Activated T-helper 1 cell treated with Interleukin-2 at 50 U/mL for 16 hours (primary cell): ENCODE results near the gene SERPINB5.

Source experiments
- DNase-seq: peaks from one replicate; pipeline ENCODE4 v3.0.0-alpha.2; 2020; ENCODE audit warnings: low read depth

SERPINB5 gene

DNA sequence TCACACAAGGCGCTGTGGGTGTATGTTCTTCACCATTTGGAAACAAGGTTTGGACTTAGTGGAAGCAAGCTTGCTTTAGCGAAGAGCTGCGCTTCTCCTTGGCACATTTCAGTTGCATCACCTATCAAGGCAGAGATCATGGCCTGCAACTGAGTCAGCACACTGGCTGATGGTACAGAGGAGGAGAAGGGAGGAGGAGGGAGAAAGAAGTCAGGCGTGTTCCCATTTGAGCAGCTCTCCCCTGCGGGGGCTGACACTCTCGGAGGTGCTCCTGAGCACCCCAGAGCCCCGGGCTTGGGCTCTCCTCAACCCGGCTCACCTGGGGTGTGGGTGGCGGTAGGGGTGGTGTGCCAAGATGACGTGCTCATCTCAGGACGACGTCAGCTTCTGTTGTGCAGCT, 6.0 kb upstream of the SERPINB5 start:
- no peak for DNase-seq

DNA sequence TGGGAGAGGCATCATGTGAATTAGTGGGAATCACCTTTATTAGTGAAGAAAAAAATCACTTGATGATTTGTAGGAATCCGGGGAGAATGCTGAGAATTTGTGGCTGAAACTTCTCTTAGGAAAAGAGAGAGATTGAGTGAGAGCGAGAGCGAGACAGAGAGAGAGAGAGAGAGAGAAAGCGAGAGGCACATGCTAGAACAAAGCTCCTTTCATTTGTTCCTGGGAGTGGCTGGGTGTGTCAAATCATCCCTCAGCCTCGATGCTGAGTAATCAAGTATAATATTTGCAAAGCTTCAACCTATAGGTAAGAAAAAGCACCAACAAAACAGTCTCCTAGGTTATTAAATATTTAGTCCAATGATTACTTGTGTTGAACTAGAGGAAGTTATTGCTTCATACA, 4.4 kb upstream of the SERPINB5 start:
- no peak for DNase-seq

- DNase-seq = no peak
These were observed 442 bp downstream of the SERPINB5 start for GRCh38 chr18:63477200-63477599.

DNA sequence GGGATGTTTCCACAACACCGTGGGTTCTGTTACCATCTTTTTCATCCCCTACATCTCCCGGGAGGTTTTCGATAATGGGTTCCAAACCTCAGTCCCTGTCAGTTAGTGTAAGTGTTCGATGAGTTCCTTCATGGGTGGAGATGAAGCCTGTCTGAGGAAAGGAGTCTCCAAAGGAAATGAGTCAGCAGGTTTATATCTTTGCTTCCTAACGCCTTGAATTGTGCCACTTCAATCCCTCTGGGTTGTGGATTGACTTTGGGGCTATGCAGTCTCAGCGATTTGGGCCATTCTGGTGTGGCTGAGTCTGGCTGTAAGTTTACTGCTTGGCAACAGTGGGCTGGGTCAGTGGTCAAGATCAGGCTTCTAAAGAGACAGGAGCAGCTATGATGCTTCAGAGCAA, 1.2 kb downstream of the SERPINB5 start:
- DNase-seq = no peak

GRCh38 chr18:63479826-63480225, 3.1 kb downstream of the SERPINB5 start:
- DNase-seq = no peak

GRCh38 chr18:63480476-63480875, 3.7 kb downstream of the SERPINB5 start:
- DNase-seq = no peak

DNA sequence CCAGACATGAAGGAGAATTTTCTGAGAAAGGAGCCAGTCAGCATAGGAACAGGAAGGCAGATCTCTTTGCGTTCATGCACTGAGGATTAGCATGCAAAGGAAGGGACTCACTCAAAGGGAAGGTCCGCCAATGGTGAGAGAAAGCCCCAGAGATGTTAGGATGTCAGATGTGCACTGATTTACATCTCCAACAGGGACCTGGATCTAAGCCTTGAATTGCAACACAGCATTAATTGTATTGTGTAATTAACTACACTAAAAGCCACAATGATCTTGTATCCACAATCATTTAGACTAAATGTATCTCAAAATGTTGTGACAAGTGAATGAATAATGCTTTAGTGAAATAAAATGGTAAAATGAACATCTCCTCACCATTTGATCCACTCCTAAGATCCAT, 4.2 kb downstream of the SERPINB5 start:
- no peak for DNase-seq

GRCh38 chr18:63487676-63488075, 10.9 kb downstream of the SERPINB5 start:
- no peak for DNase-seq

GRCh38 chr18:63488160-63488559, 11.4 kb downstream of the SERPINB5 start:
- DNase-seq = no peak

- no peak for DNase-seq
These were observed 16.1 kb downstream of the SERPINB5 start for GRCh38 chr18:63492851-63493250.

GRCh38 chr18:63495675-63496074, 18.9 kb downstream of the SERPINB5 start:
- no peak for DNase-seq

DNA sequence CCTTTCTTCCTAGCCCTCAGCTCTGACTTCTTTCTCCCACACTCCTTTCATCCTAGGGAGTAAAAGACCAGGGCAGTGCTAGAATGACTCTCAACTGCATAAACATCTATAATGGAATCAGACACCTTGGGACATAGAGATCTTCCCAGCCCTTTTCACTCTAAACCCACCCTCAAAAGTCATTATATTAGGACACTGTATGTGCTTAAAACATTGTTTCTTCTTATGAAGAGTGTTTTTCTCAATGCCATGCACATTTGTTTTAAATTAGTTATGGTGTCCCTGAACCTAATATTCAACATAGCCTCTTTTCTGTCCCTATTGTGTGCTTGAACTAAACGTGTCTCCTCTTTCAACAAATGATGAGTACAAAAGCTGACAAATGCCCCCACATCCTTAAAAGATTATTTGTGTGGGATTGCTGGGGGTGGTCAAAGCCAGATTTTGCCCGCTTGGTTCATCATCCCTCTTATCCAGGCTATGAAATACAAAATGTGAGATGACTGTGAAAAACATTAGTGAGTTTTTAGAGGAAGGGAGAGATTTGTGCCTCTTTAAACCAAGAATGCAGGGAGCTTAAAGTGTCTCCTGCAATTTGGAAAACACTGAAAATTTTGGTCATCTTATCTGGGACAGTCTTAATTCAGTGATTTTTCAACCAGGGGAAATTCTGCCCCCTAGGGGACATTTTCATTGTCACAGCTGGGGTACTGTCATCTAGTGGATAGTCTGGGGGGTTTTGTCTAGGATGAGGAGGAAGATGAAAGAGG, 29.0 kb downstream of the SERPINB5 start:
- no peak for DNase-seq

DNA sequence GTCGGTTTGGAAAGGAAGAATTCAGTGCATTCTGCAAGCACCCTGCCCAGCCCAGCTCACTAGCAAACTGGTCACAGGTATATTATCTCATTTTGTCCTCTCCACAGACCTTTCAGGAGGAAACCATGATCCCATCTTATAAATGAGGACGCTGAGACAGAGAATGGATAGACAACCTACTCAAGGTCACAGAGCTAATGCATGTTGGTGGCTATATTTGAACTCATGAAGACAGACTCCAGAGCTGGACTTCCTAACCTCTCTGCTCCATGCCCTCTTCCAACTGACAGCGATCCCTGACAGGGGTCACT, 29.5 kb downstream of the SERPINB5 start:
- no peak for DNase-seq

GRCh38 chr18:63508596-63508995, 31.8 kb downstream of the SERPINB5 start:
- no peak for DNase-seq

DNA sequence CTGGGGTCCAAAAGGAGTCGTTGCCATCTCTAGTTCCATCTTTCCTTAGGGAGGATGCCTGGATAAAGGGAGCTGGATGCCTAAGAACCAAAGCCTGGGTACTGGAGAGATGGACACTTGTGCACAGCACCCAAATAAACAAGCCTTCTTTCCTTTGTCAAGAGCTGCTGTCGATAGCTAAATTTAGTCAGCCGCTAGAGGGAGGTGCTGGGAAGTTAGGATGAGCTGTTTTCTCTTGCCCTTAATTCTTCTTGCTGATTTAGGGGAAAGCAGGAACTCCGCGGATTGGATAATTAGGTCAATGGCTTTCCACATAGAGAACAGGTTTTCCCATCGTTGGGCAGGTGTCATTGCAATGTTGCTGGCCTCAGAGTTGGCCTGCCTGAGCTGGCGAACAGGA, 34.5 kb downstream of the SERPINB5 start:
- DNase-seq = no peak

DNA sequence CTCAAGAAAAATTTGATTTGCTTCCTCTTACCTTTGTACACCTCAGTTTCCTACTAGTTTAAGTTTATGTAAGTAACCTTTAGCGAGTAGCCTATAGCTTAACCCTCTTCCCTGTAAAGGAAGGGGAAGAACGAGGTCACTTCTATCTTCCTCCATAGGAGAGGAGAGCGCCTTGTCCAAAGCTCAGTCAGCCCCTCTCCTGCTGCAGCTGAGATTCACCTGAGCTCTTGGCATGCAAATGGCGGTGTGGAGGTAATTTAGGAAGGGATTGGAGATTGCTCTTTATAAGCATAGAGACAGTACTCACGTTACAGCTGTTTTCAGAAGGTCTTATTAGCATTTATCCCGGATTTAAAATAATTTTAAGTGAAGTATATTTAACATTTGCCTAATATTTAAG, 37.6 kb downstream of the SERPINB5 start:
- no peak for DNase-seq

- DNase-seq = no peak
These were observed 38.3 kb downstream of the SERPINB5 start for GRCh38 chr18:63514888-63515678.

- DNase-seq = no peak
These were observed 39.0 kb downstream of the SERPINB5 start for GRCh38 chr18:63515801-63516200.

- peak; percentile 4 for DNase-seq
These were observed 41.6 kb downstream of the SERPINB5 start for GRCh38 chr18:63518178-63519012.

DNA sequence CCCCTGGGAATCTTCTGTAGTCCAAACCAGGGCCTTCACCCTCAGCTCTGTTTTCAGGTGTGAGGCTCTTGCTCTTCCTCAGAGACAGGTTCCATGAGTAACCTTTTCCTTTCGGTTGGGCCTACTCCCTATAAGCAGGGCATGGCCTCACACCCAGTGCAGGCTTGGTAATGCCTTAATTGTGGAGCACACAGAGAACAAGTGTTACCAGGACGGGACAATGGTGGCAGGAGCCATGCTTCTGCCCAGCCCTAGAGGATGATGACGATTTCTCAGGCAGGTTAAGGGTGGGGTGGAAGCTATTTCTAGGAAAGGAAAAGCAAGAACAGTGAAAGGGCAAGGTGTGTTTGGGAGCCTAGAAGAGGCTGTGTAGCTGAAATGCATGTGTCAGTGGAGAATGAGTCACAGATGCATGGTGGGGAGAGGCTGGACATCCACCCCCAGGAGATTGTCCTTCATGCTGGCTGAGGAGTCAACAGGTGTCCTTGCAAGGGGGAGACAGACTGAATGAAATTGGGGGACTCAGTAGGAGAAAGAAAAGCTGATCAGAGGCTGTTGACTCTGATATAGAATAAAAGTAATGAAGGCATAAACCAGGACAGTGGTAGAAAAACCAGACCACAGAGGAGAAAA, 43.4 kb downstream of the SERPINB5 start:
- no peak for DNase-seq

DNA sequence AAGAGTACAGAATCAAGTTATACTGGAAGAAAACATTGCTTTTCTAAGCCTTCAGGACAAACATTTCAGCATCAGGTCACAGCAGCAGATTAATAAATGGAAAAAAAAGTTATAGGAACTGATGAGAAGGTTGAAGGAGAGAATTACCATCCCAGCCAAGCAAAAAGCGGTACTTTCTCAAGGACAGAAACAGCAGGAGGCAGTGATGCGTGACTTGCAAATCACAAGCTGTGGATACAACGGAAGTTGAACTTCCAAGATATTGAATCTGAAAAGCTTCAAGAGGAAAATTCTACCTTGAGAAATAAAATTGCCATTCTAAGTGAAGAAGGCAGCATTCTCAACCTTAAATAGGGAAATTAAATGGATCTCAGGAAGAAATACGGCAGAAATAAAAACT, 46.9 kb downstream of the SERPINB5 start:
- no peak for DNase-seq

DNA sequence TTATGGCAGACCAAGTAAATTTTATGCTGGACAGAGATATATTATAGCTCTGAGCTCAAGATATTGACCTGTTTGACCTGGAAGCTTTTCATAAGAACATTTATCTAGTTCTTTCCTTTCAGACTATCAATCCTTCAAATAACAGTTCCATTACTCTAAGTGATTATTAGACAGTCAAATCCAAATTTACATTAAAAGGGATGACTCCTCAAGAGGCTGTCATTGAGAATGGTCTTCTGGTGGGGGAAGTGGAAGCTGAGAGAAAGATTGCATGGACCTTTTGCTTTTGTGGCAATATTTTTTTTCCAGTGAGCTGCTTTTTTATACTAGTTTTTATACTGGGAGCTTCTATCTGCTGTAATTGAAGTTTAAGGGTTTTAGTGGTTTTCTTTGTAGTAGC, 50.5 kb downstream of the SERPINB5 start:
- no peak for DNase-seq
